Colonic mucosa (tissue), 4 donors: Measurements from ENCODE around the gene MICA. TPM values are rescaled to one million over a fixed set of nuclear protein-coding genes. Genes with fewer than 3 reads are reported as not detected.
A peak's percentile ranks its signal among the peaks of the same experiment; 100 is the strongest.
"Not testable (repeated sequence)": the region's sequence is repeated elsewhere in the genome, so short reads cannot be mapped to it uniquely, and the experiment has no call there.

ENCODE experiments used
- DNase-seq: peaks from one replicate; pipeline ENCODE4 v3.0.0-alpha.2; 2020
- H3K27ac ChIP-seq: fragments of 200-600 bp; one replicate; pipeline ENCODE4 v1.8.0; 2021
- H3K27me3 ChIP-seq: fragments of 200-600 bp; one replicate; pipeline ENCODE4 v1.8.0; 2021
- H3K36me3 ChIP-seq: fragments of 200-600 bp; one replicate; pipeline ENCODE4 v1.8.0; 2021
- H3K4me1 ChIP-seq: fragments of 200-600 bp; one replicate; pipeline ENCODE4 v1.8.0; 2021; ENCODE audit warnings: mild to moderate bottlenecking
- H3K4me3 ChIP-seq: fragments of 200-600 bp; one replicate; pipeline ENCODE4 v1.8.0; 2021
- H3K9ac ChIP-seq, 2 donors: one replicate each; pipeline ENCODE4 v1.7.0; 2013; ENCODE audit warnings: control low read depth in 2 of 2, low read depth in 2 of 2, low read length in 2 of 2
- H3K9me3 ChIP-seq: fragments of 200-600 bp; one replicate; pipeline ENCODE4 v1.8.0; 2021
- CTCF ChIP-seq: fragments of 200-600 bp; IDR thresholded peaks from one replicate; pipeline ENCODE4 v1.8.0; 2022; ENCODE audit warnings: antibody characterized with exemption, mild to moderate bottlenecking
- intact Hi-C: fragments of 100-400 bp; cut with DNase I; formaldehyde crosslinking; loops from one replicate; pipeline ENCODE4 v1.14.1; 2022
- total RNA-seq, 2 donors: library from RNA; stranded (reverse); fragmentation: NEBNext Ultra II Directional in 1 of 2; extraction: Animal tissue kit (Norgen Biotek cat#: 25700) in 1 of 2; gene quantifications; one replicate each; pipeline ENCODE4 v1.2.1, GENCODE V29; 2021
- donor health status: healthy.
- donor health status: DM: no; HTN: no; CAD: no.
- donor health status: DM: no; HTN: no; CAD: no.

MICA gene
- total RNA-seq, 2 donors from 2014 or later = 15.0 to 26.7 TPM

GRCh38 chr6:31399589-31400466, 3.6 kb upstream of the MICA start:
- Histone ChIP-seq H3K9me3 (no peaks in the 10 kb centered on the region), H3K9ac (peak overlapping the region; percentile 85 to 94), H3K4me1 (peaks cover 7% of the 10 kb centered on the region), H3K27ac (peak overlapping the region; percentile 98), H3K4me3 (peak overlapping the region; percentile 47), H3K36me3 (no peaks in the 10 kb centered on the region), H3K27me3 (no peaks in the 10 kb centered on the region)
- DNase-seq = peak; percentile 94
- peak; percentile 75 for TF ChIP-seq CTCF
- intact Hi-C loops = no loop called here

GRCh38 chr6:31400467-31401289, 2.7 kb upstream of the MICA start:
- Histone ChIP-seq H3K9ac (peak overlapping the region; percentile 85 to 94), H3K27ac (peak overlapping the region; percentile 98), H3K9me3 (no peaks in the 10 kb centered on the region), H3K4me1 (peaks cover 7% of the 10 kb centered on the region), H3K36me3 (no peaks in the 10 kb centered on the region), H3K27me3 (no peaks in the 10 kb centered on the region), H3K4me3 (peak overlapping the region; percentile 47)
- TF ChIP-seq CTCF = no peak
- intact Hi-C loops = no loop called here
- DNase-seq = peak; percentile 86

GRCh38 chr6:31401403-31401802, 2.0 kb upstream of the MICA start:
- no peaks in the 10 kb centered on the region for H3K36me3 ChIP-seq
- no peak for TF ChIP-seq CTCF
- H3K27me3 ChIP-seq = no peaks in the 10 kb centered on the region
- peak overlapping the region; percentile 98 for H3K27ac ChIP-seq
- H3K4me3 ChIP-seq = peak overlapping the region; percentile 47
- peak overlapping the region in 1 of 2 donors; percentile 94 for H3K9ac ChIP-seq
- H3K9me3 ChIP-seq = no peaks in the 10 kb centered on the region
- peaks cover 7% of the 10 kb centered on the region for H3K4me1 ChIP-seq
- peak; percentile 60 for DNase-seq
- intact Hi-C loops = no loop called here

- no peaks in the 10 kb centered on the region for H3K9me3 ChIP-seq
- peak; percentile 54 for DNase-seq
- intact Hi-C loops = no loop called here
- H3K36me3 ChIP-seq = no peaks in the 10 kb centered on the region
- no peak for TF ChIP-seq CTCF
- peak overlapping the region; percentile 72 for H3K4me3 ChIP-seq
- H3K27ac ChIP-seq = peak overlapping the region; percentile 98
- H3K27me3 ChIP-seq = no peaks in the 10 kb centered on the region
- peaks cover 7% of the 10 kb centered on the region for H3K4me1 ChIP-seq
- peak overlapping the region; percentile 80 to 86 for H3K9ac ChIP-seq
Measured at GRCh38 chr6:31402324-31403282, 792 bp upstream of the MICA start.

- Histone ChIP-seq H3K9ac (peak overlapping the region; percentile 80 to 86), H3K4me3 (peak overlapping the region; percentile 72)
- H3K9me3 ChIP-seq, intact Hi-C loops, DNase-seq, H3K36me3 ChIP-seq, H3K4me1 ChIP-seq, H3K27me3 ChIP-seq, H3K27ac ChIP-seq: not testable (repeated sequence)
Measured at GRCh38 chr6:31404061-31404364, 618 bp downstream of the MICA start.
